K562 (cell line): ENCODE results near the gene OR2T11. TPM values are rescaled to one million over a fixed set of nuclear protein-coding genes. Genes with fewer than 3 reads are reported as not detected.
A peak's percentile ranks its signal among the peaks of the same experiment; 100 is the strongest.

Experiments
- ATAC-seq: fragments of 200-7000 bp; cut with Tn5 transposase; 3 replicates; pipeline ENCODE4 v1.9.1; 2020; ENCODE audit warnings: moderate library complexity
- BruUV-seq: library from RNA; stranded (reverse); fragments of 400-500 nt; replicated peaks from 2 replicates; lab custom pipeline; 2021; lab: Mats Ljungman, UMichigan
- CTCF ChIA-PET: fragments of 300-600 bp; formaldehyde crosslinking; extraction: SDS; loops from one replicate; lab custom pipeline; 2021; ENCODE audit warnings: low intra/inter-chr PET ratio; lab: Yijun Ruan, JAX
- POLR2A ChIA-PET: fragments of 300-600, 350-650 bp; sonication (Branson Sonifier 250); formaldehyde crosslinking; extraction: SDS; loops from one replicate; lab custom pipeline; 2021; ENCODE audit warnings: antibody characterized with exemption, inconsistent platforms; lab: Yijun Ruan, JAX
- DNase-seq, 4 experiments: peaks; one replicate each; pipeline versions ENCODE4 v3.0.0 to v3.0.0-alpha.2; 2011 to 2018; ENCODE audit warnings: low spot score in 3 of 4, mixed read lengths in 3 of 4; ENCODE audit errors: extremely low read depth in 1 of 4
- FAIRE-seq: peaks from 2 replicates; lab custom pipeline; 2011; peaks lifted over from hg19 to GRCh38; lab: Jason Lieb, UNC
- H2AFZ ChIP-seq: 2 replicates; pipeline ENCODE4 v1.6.0; 2011; ENCODE audit warnings: low read depth, low read length, control low read depth, inconsistent platforms
- H3K27ac ChIP-seq: fragments of 200-600 bp; 3 replicates; pipeline ENCODE4 v1.8.0; 2011; ENCODE audit warnings: low read depth, mild to moderate bottlenecking, control low read depth, inconsistent platforms, low read length, moderate library complexity, mixed read lengths; ENCODE audit errors: extremely low read depth
- H3K27me3 ChIP-seq, 2 experiments: fragments of 300-600 bp in 1 of 2; 2 replicates in 1 of 2; 3 replicates in 1 of 2; pipeline versions ENCODE4 v1.6.0 to v1.8.0; 2011; ENCODE audit warnings: inconsistent platforms in 2 of 2, low read length in 2 of 2, mild to moderate bottlenecking in 1 of 2, mixed read lengths in 1 of 2, moderate library complexity in 1 of 2; ENCODE audit not compliant: control insufficient read depth in 2 of 2, insufficient read depth in 2 of 2
- H3K36me3 ChIP-seq: fragments of 300-600 bp; 3 replicates; pipeline ENCODE4 v1.8.0; 2011; ENCODE audit warnings: mild to moderate bottlenecking, low read length, inconsistent platforms; ENCODE audit not compliant: control insufficient read depth, insufficient read depth
- H3K4me1 ChIP-seq, 2 experiments: fragments of 200-600 bp in 1 of 2; replicated peaks in 1 of 2; 2 replicates in 1 of 2; 3 replicates in 1 of 2; pipeline versions ENCODE4 v1.5.1 to v1.8.0; 2011; ENCODE audit warnings: inconsistent platforms in 2 of 2, low read length in 2 of 2, mild to moderate bottlenecking in 1 of 2, mixed read lengths in 1 of 2, moderate library complexity in 1 of 2; ENCODE audit not compliant: control insufficient read depth in 2 of 2, insufficient read depth in 2 of 2
- H3K4me2 ChIP-seq: 2 replicates; pipeline ENCODE4 v1.6.1; 2011; ENCODE audit warnings: low read length, control low read depth, inconsistent platforms, mixed read lengths; ENCODE audit not compliant: insufficient read depth
- H3K4me3 ChIP-seq: fragments of 200-600 bp; sonication (generic), shearing (Covaris generic); 2 replicates; pipeline ENCODE4 v1.5.1; 2016; ENCODE audit warnings: control low read depth, inconsistent platforms
- H3K79me2 ChIP-seq: fragments of 200-600 bp; 3 replicates; pipeline ENCODE4 v1.8.0; 2011; ENCODE audit warnings: low read length, inconsistent platforms; ENCODE audit not compliant: control insufficient read depth, insufficient read depth
- H3K9ac ChIP-seq, 2 experiments: 2 replicates each; pipeline versions ENCODE4 v1.6.0 to v1.6.1; 2011; ENCODE audit warnings: low read depth in 2 of 2, low read length in 2 of 2, control low read depth in 1 of 2, inconsistent platforms in 1 of 2, mild to moderate bottlenecking in 1 of 2, mixed read lengths in 1 of 2; ENCODE audit not compliant: insufficient read depth in 1 of 2
- H3K9me1 ChIP-seq: one replicate; pipeline ENCODE4 v1.6.0; 2011; ENCODE audit warnings: inconsistent platforms, mild to moderate bottlenecking, low read length, moderate library complexity; ENCODE audit not compliant: control insufficient read depth, insufficient read depth
- H3K9me3 ChIP-seq: replicated peaks from 2 replicates; pipeline ENCODE4 v1.5.1; 2011; ENCODE audit warnings: low read depth, low read length, inconsistent platforms; ENCODE audit not compliant: control insufficient read depth, insufficient read depth
- H4K20me1 ChIP-seq: replicated peaks from 2 replicates; pipeline ENCODE4 v1.6.1; 2011; ENCODE audit warnings: low read length, inconsistent platforms, mixed read lengths; ENCODE audit not compliant: control insufficient read depth, insufficient read depth
- C11orf30 ChIP-seq: fragments of 450-650 bp; IDR thresholded peaks from 2 replicates; pipeline ENCODE4 v1.6.1; 2016; ENCODE audit warnings: low read depth, mild to moderate bottlenecking
- CSDE1 ChIP-seq, 2 experiments: fragments of 450-650 bp; IDR thresholded peaks; 2 replicates each; pipeline ENCODE4 v1.6.1; 2016; ENCODE audit warnings: mild to moderate bottlenecking in 1 of 2
- EWSR1 ChIP-seq: fragments of 450-650 bp; IDR thresholded peaks from 2 replicates; pipeline ENCODE4 v1.6.1; 2018; ENCODE audit warnings: borderline replicate concordance, mild to moderate bottlenecking, low read depth, moderate library complexity; ENCODE audit not compliant: partially characterized antibody
- KDM5B ChIP-seq: fragments of 200-600 bp; sonication (generic); IDR thresholded peaks from 2 replicates; pipeline ENCODE4 v1.6.1; 2012; ENCODE audit warnings: low read depth, mild to moderate bottlenecking, moderate library complexity, low read length, control low read depth, inconsistent platforms; ENCODE audit not compliant: insufficient replicate concordance
- MAFF ChIP-seq: IDR thresholded peaks from 2 replicates; pipeline ENCODE4 v1.6.1; 2012; ENCODE audit warnings: low read length, improper control_type of control experiment
- MAFG ChIP-seq: fragments of 450-650 bp; conservative IDR thresholded peaks from 2 replicates; pipeline ENCODE4 v1.6.1; 2016; ENCODE audit warnings: missing genetic modification characterization, missing compliant biosample characterization
- MAFK ChIP-seq: IDR thresholded peaks from 2 replicates; pipeline ENCODE4 v1.6.1; 2011; ENCODE audit warnings: low read length, improper control_type of control experiment
- MEF2A ChIP-seq: IDR thresholded peaks from 2 replicates; pipeline ENCODE4 v1.6.1; 2011; ENCODE audit warnings: low read depth, mild to moderate bottlenecking, low read length, moderate library complexity; ENCODE audit not compliant: control insufficient read depth
- ZNF143 ChIP-seq: sonication (generic); formaldehyde crosslinking; IDR thresholded peaks from 2 replicates; pipeline ENCODE4 v1.9.0; 2022; ENCODE audit warnings: mild to moderate bottlenecking, missing genetic modification reagents
- ZNF24 ChIP-seq: fragments of 450-650 bp; IDR thresholded peaks from 2 replicates; pipeline ENCODE4 v1.6.1; 2016
- ZNF316 ChIP-seq: fragments of 450-650 bp; IDR thresholded peaks from 2 replicates; pipeline ENCODE4 v1.6.1; 2016
- ZNF717 ChIP-seq: fragments of 250-450 bp; sonication (Bioruptor Pico); IDR thresholded peaks from 2 replicates; pipeline ENCODE4 v1.5.0; 2021
- WGBS: fragments of 100-300 bp; shearing (Covaris generic); methylation state at CpG from one replicate; pipeline ENCODE4 v1.1.6; 2016; ENCODE audit warnings: low coverage, mixed read lengths; ENCODE audit not compliant: insufficient coverage; ENCODE audit errors: missing lambda C conversion rate; 5-methylcytosine and 5-hydroxymethylcytosine counted together
- in situ Hi-C: fragments of 300-500 bp; cut with MboI; formaldehyde crosslinking; loops from 4 replicates; pipeline ENCODE4 v1.15.0; 2018; ENCODE audit warnings: inconsistent platforms, mixed read lengths
- intact Hi-C: fragments of 100-400 bp; cut with micrococcal nuclease; formaldehyde crosslinking; loops from 2 replicates; pipeline ENCODE4 v1.14.2; 2022
- polyA plus RNA-seq, 8 experiments: library from polyadenylated mRNA; depleted of rRNA in 4 of 8; stranded (reverse) in 5 of 8; unstranded in 3 of 8; fragments of >200 nt; fragmentation: Nextera tagmentation in 2 of 8; fragmentation: Illumina TruSeq in 1 of 8; extraction: Ambion mirVana in 2 of 8; extraction: Trizol in 1 of 8; gene quantifications; 2 replicates each; pipeline versions ENCODE4 v1.2.1 to v1.2.3, GENCODE V29; 2011 to 2014; ENCODE audit warnings: inconsistent platforms in 1 of 8, missing spikeins in 1 of 8
- total RNA-seq, 7 experiments: library from RNA; depleted of rRNA in 6 of 7; stranded (reverse); fragments of >200 nt in 6 of 7; fragmentation: Illumina TruSeq in 2 of 7; extraction: Trizol in 2 of 7; gene quantifications; 2 replicates each; pipeline versions ENCODE4 v1.2.1 to v1.2.3, GENCODE V29; 2011 to 2021; ENCODE audit warnings: low replicate concordance in 1 of 7
- TF ChIP-seq, protein P1 (sequence below): fragments of 450-650 bp; IDR thresholded peaks from 2 replicates; pipeline ENCODE4 v1.6.1; 2016; ENCODE audit warnings: missing biosample characterization, missing genetic modification characterization
- TF ChIP-seq, protein P2 (sequence below): fragments of 450-650 bp; formaldehyde crosslinking; IDR thresholded peaks from 2 replicates; pipeline ENCODE4 v1.4.0; 2020; ENCODE audit warnings: mild to moderate bottlenecking, mixed read lengths
- TF ChIP-seq, protein P3 (sequence below): fragments of 250-450 bp; sonication (Bioruptor Pico); IDR thresholded peaks from 2 replicates; pipeline ENCODE4 v1.8.0; 2022; ENCODE audit warnings: moderate library complexity, mild to moderate bottlenecking, inconsistent platforms

OR2T11 gene
- total and polyA plus RNA-seq, 9 of the 15 experiments (the other 6 are each of a cell fraction or from before 2014, with no cell fraction given), result not detected

DNA sequence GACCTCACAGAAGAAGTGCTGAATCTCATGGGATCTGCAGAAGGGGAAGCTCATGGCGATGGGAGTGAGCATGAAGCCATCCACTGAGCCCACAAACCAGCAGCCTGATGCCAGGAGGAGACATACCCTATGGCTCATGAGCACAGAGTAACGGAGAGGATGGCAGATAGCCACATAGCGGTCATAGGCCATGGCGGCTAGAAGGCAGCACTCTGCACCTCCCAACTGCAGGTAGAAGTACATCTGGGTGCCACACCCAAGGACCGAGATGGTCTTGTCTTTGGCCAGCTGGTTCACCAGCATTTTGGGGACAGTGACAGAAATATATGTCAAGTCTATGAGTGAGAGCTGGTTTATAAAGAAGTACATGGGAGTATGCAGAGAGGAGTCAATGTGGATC, 41.7 kb downstream of the OR2T11 start (continued):
- TF ChIP-seq EWSR1, result no peak
- TF ChIP-seq CSDE1 (IDR thresholded peaks at IDR 0.05), result no peak
- no peak for TF ChIP-seq ZNF717 (CRISPR knock-in tag)
- TF ChIP-seq ZNF143 (CRISPR knock-in tag), result no peak
- TF ChIP-seq, protein P1, sequence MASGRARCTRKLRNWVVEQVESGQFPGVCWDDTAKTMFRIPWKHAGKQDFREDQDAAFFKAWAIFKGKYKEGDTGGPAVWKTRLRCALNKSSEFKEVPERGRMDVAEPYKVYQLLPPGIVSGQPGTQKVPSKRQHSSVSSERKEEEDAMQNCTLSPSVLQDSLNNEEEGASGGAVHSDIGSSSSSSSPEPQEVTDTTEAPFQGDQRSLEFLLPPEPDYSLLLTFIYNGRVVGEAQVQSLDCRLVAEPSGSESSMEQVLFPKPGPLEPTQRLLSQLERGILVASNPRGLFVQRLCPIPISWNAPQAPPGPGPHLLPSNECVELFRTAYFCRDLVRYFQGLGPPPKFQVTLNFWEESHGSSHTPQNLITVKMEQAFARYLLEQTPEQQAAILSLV, result no peak
- TF ChIP-seq, protein P2, sequence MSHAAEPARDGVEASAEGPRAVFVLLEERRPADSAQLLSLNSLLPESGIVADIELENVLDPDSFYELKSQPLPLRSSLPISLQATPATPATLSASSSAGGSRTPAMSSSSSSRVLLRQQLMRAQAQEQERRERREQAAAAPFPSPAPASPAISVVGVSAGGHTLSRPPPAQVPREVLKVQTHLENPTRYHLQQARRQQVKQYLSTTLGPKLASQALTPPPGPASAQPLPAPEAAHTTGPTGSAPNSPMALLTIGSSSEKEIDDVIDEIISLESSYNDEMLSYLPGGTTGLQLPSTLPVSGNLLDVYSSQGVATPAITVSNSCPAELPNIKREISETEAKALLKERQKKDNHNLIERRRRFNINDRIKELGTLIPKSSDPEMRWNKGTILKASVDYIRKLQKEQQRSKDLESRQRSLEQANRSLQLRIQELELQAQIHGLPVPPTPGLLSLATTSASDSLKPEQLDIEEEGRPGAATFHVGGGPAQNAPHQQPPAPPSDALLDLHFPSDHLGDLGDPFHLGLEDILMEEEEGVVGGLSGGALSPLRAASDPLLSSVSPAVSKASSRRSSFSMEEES (CRISPR knock-in tag), result no peak
- TF ChIP-seq MEF2A, result no peak

DNA sequence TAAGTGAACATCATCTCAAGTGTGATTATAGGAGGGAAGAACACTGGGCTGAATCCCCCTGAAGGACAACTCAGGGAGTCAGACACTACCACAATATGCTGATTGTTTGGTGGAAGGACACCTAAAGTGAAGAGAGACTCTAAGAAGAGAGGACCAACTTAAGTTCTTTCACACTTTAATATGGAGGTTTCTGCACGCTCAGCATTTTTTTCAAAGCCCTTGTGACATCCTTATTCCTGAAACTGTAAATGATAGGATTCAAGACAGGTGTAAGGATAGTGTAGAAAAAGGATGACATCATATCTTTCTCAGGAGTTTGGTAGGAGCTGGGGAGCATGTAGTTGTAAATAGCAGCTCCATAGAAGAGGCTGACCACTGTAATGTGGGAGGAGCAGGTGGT, 42.2 kb downstream of the OR2T11 start:
- H2AFZ ChIP-seq, result no peak overlapping the region
- ATAC-seq, result no peak
- H3K27me3 ChIP-seq, result no peaks in the 10 kb centered on the region
- POLR2A ChIA-PET, result no interaction called here
- intact Hi-C loops (no loop called here), in situ Hi-C loops (no loop called here)
- no peaks in the 10 kb centered on the region for H3K9me3 ChIP-seq
- H3K36me3 ChIP-seq, result no peaks in the 10 kb centered on the region
- no peak overlapping the region for H3K27ac ChIP-seq
- H3K4me2 ChIP-seq, result no peak overlapping the region
- no peak for TF ChIP-seq KDM5B
- TF ChIP-seq ZNF316, result peak; percentile 56; the same call in 1 of the 2 replicates
- TF ChIP-seq MAFG (tag), result peak; percentile 75
- TF ChIP-seq, protein P3, sequence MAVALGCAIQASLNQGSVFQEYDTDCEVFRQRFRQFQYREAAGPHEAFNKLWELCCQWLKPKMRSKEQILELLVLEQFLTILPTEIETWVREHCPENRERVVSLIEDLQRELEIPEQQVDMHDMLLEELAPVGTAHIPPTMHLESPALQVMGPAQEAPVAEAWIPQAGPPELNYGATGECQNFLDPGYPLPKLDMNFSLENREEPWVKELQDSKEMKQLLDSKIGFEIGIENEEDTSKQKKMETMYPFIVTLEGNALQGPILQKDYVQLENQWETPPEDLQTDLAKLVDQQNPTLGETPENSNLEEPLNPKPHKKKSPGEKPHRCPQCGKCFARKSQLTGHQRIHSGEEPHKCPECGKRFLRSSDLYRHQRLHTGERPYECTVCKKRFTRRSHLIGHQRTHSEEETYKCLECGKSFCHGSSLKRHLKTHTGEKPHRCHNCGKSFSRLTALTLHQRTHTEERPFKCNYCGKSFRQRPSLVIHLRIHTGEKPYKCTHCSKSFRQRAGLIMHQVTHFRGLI, result no peak
- peak; percentile 72 for TF ChIP-seq MAFF
- no peak for TF ChIP-seq ZNF24
- TF ChIP-seq C11orf30, result peak; percentile 45; the same call in 1 of the 2 replicates
- TF ChIP-seq MAFK, result peak; percentile 75
- no peak for DNase-seq
- WGBS, result 0% methylated on average over 1 of the region's 1 CpG
- BruUV-seq, result no TSS peak
- H4K20me1 ChIP-seq, result no peaks in the 10 kb centered on the region
- H3K9ac ChIP-seq, result no peak overlapping the region
- no peak for FAIRE-seq
- CTCF ChIA-PET, result no interaction called here
- H3K4me3 ChIP-seq, result no peak overlapping the region
- no peaks in the 10 kb centered on the region for H3K9me1 ChIP-seq
- H3K79me2 ChIP-seq, result no peaks in the 10 kb centered on the region
- H3K4me1 ChIP-seq, result no peaks in the 10 kb centered on the region; a peak in 1 of 5 replicates
